Caco-2 (cell line): ENCODE results near the gene CEBPZOS. TPM values are rescaled to one million over a fixed set of nuclear protein-coding genes. Genes with fewer than 3 reads are reported as not detected.
"Not testable (repeated sequence)": the region's sequence is repeated elsewhere in the genome, so short reads cannot be mapped to it uniquely, and the experiment has no call there.

Experiments
- BruUV-seq: library from RNA; stranded (reverse); fragments of 400-500 nt; replicated peaks from 2 replicates; lab custom pipeline; 2021; lab: Mats Ljungman, UMichigan
- CTCF ChIA-PET: fragments of 300-600 bp; sonication (Branson Sonifier 250); formaldehyde crosslinking; loops from one replicate; lab custom pipeline; 2022; ENCODE audit warnings: antibody characterized with exemption; lab: Charles Lee
- POLR2A ChIA-PET: fragments of 300-600 bp; sonication (Branson Sonifier 250); formaldehyde crosslinking; loops from one replicate; lab custom pipeline; 2022; ENCODE audit warnings: antibody characterized with exemption; lab: Charles Lee
- DNase-seq, 2 experiments: peaks; one replicate each; pipeline versions ENCODE4 v3.0.0 to v3.0.0-alpha.2; 2020 to 2022
- H3K27me3 ChIP-seq: replicated peaks from 2 replicates; pipeline ENCODE4 v1.6.0; 2011; ENCODE audit warnings: low read length; ENCODE audit not compliant: control insufficient read depth, insufficient read depth
- H3K36me3 ChIP-seq: 2 replicates; pipeline ENCODE4 v1.5.1; 2011; ENCODE audit warnings: low read length; ENCODE audit not compliant: control insufficient read depth, insufficient read depth
- H3K4me1 ChIP-seq: fragments of 250-450 bp; sonication (Bioruptor Pico); 2 replicates; pipeline ENCODE4 v1.5.1; 2020; ENCODE audit warnings: mild to moderate bottlenecking
- H3K4me3 ChIP-seq: 2 replicates; pipeline ENCODE4 v1.5.1; 2011; ENCODE audit warnings: low read depth, mild to moderate bottlenecking, control low read depth, low read length
- H3K9me3 ChIP-seq: fragments of 250-450 bp; sonication (Bioruptor Pico); 2 replicates; pipeline ENCODE4 v1.5.1; 2020; ENCODE audit warnings: mild to moderate bottlenecking, moderate library complexity
- H3K27ac Mint-ChIP-seq: one replicate; pipeline ENCODE4 v1.8.0; 2022; ENCODE audit warnings: mixed read lengths; ENCODE audit not compliant: unreplicated experiment
- H3K27me3 Mint-ChIP-seq: one replicate; pipeline ENCODE4 v1.8.0; 2022; ENCODE audit warnings: mixed read lengths; ENCODE audit not compliant: insufficient read depth, unreplicated experiment
- H3K36me3 Mint-ChIP-seq: one replicate; pipeline ENCODE4 v1.8.0; 2022; ENCODE audit warnings: mild to moderate bottlenecking, mixed read lengths; ENCODE audit not compliant: insufficient read depth, unreplicated experiment
- H3K4me1 Mint-ChIP-seq: one replicate; pipeline ENCODE4 v1.8.0; 2022; ENCODE audit warnings: low read depth, mixed read lengths; ENCODE audit not compliant: unreplicated experiment
- H3K4me3 Mint-ChIP-seq: one replicate; pipeline ENCODE4 v1.8.0; 2022; ENCODE audit warnings: mild to moderate bottlenecking, moderate library complexity, mixed read lengths; ENCODE audit not compliant: unreplicated experiment
- H3K9me3 Mint-ChIP-seq: one replicate; pipeline ENCODE4 v1.8.0; 2022; ENCODE audit warnings: mixed read lengths; ENCODE audit not compliant: unreplicated experiment
- intact Hi-C: fragments of 100-400 bp; cut with micrococcal nuclease; formaldehyde crosslinking; loops from one replicate; pipeline ENCODE4 v1.10.0; 2022; ENCODE audit not compliant: unreplicated experiment
- total RNA-seq: library from RNA; stranded (reverse); gene quantifications from 2 replicates; pipeline ENCODE4 v1.2.3, GENCODE V29; 2022
- TF ChIP-seq, protein P1 (sequence below), 2 experiments: fragments of 200-600 bp in 1 of 2; IDR thresholded peaks; 1 replicate in 1 of 2; 2 replicates in 1 of 2; pipeline versions ENCODE4 v1.5.1 to v1.8.0; 2011 to 2022; ENCODE audit warnings: antibody characterized with exemption in 1 of 2, control low read depth in 1 of 2, inconsistent platforms in 1 of 2, low read depth in 1 of 2, low read length in 1 of 2, mild to moderate bottlenecking in 1 of 2, moderate library complexity in 1 of 2; ENCODE audit not compliant: insufficient read depth in 1 of 2, severe bottlenecking in 1 of 2, unreplicated experiment in 1 of 2

The CEBPZOS gene
- total RNA-seq, 1 experiment from 2014 or later = 56.0 TPM

DNA sequence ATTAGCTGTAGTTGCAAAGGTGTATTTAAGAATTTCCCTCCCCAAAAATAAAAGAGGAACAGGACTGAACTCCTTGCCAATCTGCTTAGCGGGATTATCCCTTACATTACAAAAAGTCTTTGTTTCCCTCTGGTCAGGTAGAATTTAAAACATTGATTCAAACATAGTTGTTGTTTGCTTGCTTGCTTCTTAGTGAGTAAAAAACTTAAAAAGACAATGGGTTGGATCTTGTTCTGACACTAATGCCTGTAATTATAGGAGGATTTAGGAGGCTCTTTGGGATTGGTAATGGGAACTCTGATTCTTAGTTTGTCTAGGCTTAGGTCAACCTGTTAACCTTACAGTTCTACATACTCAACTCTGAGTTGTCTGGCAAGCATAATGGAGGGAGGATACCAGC, 3.7 kb upstream of the CEBPZOS start:
- H3K4me1 Mint-ChIP-seq = peaks cover 14% of the 10 kb centered on the region
- intact Hi-C loops = no loop called here
- BruUV-seq = no TSS peak
- H3K27ac Mint-ChIP-seq = no peak overlapping the region
- POLR2A ChIA-PET = no interaction called here
- CTCF ChIA-PET = no interaction called here
- H3K4me3 Mint-ChIP-seq = no peak overlapping the region
- no peaks in the 10 kb centered on the region for H3K36me3 ChIP-seq
- TF ChIP-seq, protein P1, sequence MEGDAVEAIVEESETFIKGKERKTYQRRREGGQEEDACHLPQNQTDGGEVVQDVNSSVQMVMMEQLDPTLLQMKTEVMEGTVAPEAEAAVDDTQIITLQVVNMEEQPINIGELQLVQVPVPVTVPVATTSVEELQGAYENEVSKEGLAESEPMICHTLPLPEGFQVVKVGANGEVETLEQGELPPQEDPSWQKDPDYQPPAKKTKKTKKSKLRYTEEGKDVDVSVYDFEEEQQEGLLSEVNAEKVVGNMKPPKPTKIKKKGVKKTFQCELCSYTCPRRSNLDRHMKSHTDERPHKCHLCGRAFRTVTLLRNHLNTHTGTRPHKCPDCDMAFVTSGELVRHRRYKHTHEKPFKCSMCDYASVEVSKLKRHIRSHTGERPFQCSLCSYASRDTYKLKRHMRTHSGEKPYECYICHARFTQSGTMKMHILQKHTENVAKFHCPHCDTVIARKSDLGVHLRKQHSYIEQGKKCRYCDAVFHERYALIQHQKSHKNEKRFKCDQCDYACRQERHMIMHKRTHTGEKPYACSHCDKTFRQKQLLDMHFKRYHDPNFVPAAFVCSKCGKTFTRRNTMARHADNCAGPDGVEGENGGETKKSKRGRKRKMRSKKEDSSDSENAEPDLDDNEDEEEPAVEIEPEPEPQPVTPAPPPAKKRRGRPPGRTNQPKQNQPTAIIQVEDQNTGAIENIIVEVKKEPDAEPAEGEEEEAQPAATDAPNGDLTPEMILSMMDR (IDR thresholded peaks at IDR 0.05; ENCODE audit: insufficient read depth in 1 of 2, low read depth in 1 of 2, low read length in 1 of 2, severe bottlenecking in 1 of 2, unreplicated experiment in 1 of 2) = no peak
- H3K27me3 Mint-ChIP-seq = no peaks in the 10 kb centered on the region
- no peaks in the 10 kb centered on the region for H3K27me3 ChIP-seq
- no peaks in the 10 kb centered on the region for H3K9me3 ChIP-seq
- DNase-seq = no peak
- no peaks in the 10 kb centered on the region for H3K4me1 ChIP-seq
- no peak overlapping the region for H3K4me3 ChIP-seq
- H3K9me3 Mint-ChIP-seq = no peaks in the 10 kb centered on the region
- peaks cover 16% of the 10 kb centered on the region for H3K36me3 Mint-ChIP-seq

DNA sequence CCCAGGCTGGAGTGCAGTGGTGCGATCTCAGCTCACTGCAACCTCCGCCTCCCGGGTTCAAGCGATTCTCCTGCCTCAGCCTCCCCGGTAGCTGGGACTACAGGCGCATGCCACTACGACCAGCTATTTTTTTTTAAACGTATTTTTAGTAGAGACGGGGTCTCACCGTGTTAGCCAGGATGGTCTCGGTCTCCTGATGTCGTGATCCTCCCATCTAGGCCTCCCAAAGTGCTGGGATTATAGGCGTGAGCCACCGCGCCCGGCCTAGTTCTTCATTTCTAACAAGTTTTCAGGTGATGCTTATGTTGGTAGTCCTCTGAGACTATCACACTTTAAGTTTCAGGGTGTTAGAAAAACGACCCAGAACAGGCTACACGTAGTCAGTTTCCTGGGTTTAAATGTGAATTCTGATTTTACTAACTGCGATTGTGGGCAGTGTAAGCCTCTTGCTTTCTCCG, 405 bp upstream of the CEBPZOS start:
- Mint-ChIP-seq H3K36me3 (peaks cover 36% of the 10 kb centered on the region), H3K27ac (peak overlapping the region; percentile 98), H3K4me3 (peak overlapping the region; percentile 92)
- H3K9me3 Mint-ChIP-seq, H3K4me1 Mint-ChIP-seq, H3K9me3 ChIP-seq, BruUV-seq, POLR2A ChIA-PET, H3K4me1 ChIP-seq, DNase-seq, H3K27me3 ChIP-seq, H3K36me3 ChIP-seq, H3K27me3 Mint-ChIP-seq: not testable (repeated sequence)
- peak overlapping the region; percentile 57 for H3K4me3 ChIP-seq
- CTCF ChIA-PET = interaction anchor here (0.7 kb wide), 1 partner anchor 858 kb away, joined by 3 read pairs; no protein-coding TSS in a partner anchor
- intact Hi-C loops = loop anchor here (1.0 to 5.0 kb wide), 2 partner anchors 35 to 39 kb away; partner anchors contain the start of genes CEBPZ, EIF2AK2 and NDUFAF7

DNA sequence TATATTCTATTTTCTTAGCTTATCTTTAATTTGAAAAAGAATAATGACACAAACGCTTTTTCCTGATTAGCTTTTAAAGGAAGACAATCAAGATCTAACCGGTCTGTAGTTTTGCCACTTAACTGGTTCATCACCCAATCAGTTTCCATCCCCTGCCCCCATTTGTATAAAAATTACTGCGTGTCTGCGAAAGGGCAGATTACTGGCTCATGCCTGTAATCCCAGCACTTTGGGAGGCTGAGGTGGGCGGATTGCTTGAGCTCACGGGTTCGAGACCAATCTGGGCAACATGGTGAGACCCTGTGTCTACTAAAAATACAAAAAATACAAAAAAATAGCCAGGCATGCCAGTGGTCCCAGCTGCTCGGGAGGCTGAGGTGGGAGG, 2.4 kb downstream of the CEBPZOS start:
- H3K36me3 Mint-ChIP-seq = peaks cover 59% of the 10 kb centered on the region
- BruUV-seq = no TSS peak
- Histone ChIP-seq H3K4me1 (no peaks in the 10 kb centered on the region), H3K36me3 (peaks cover 3% of the 10 kb centered on the region; the same call in 1 of the 2 replicates), H3K4me3 (no peak overlapping the region), H3K9me3 (no peaks in the 10 kb centered on the region), H3K27me3 (no peaks in the 10 kb centered on the region)
- intact Hi-C loops = loop anchor here (5.0 kb wide), 1 partner anchor 41 kb away; the partner anchor contains the start of gene EIF2AK2
- CTCF ChIA-PET = no interaction called here
- H3K27ac Mint-ChIP-seq = no peak overlapping the region
- no peak for DNase-seq
- peaks cover 5% of the 10 kb centered on the region for H3K9me3 Mint-ChIP-seq
- H3K27me3 Mint-ChIP-seq = no peaks in the 10 kb centered on the region
- TF ChIP-seq, protein P1 (IDR thresholded peaks at IDR 0.05; ENCODE audit: insufficient read depth in 1 of 2, low read depth in 1 of 2, low read length in 1 of 2, severe bottlenecking in 1 of 2, unreplicated experiment in 1 of 2) = no peak
- no peak overlapping the region for H3K4me3 Mint-ChIP-seq
- POLR2A ChIA-PET = no interaction called here
- no peaks in the 10 kb centered on the region for H3K4me1 Mint-ChIP-seq
